H1 (cell line): ENCODE results near the gene SPTAN1. TPM values are rescaled to one million over a fixed set of nuclear protein-coding genes. Genes with fewer than 3 reads are reported as not detected.

Source experiments
- CTCF ChIA-PET: fragments of 300-600 bp; sonication (Branson Sonifier 250); formaldehyde crosslinking; loops from one replicate; lab custom pipeline; 2021; ENCODE audit not compliant: partially characterized antibody; lab: Charles Lee
- POLR2A ChIA-PET: fragments of 300-600 bp; sonication (Branson Sonifier 250); formaldehyde crosslinking; loops from one replicate; lab custom pipeline; 2021; ENCODE audit warnings: inconsistent platforms; ENCODE audit not compliant: partially characterized antibody; lab: Charles Lee
- DNase-seq, 2 experiments: peaks; one replicate each; pipeline versions ENCODE4 v3.0.0 to v3.0.0-alpha.2; 2010 to 2022; ENCODE audit warnings: low spot score in 2 of 2, low read depth in 1 of 2, mixed read lengths in 1 of 2
- FAIRE-seq: peaks from 2 replicates; lab custom pipeline; 2011; peaks lifted over from hg19 to GRCh38; lab: Jason Lieb, UNC
- H2AFZ ChIP-seq: 2 replicates; pipeline ENCODE4 v1.8.1; 2012; ENCODE audit warnings: low read length, inconsistent platforms
- H2AK5ac ChIP-seq: 2 replicates; pipeline ENCODE4 v1.6.1; 2013; ENCODE audit warnings: low read depth, low read length
- H2BK120ac ChIP-seq: replicated peaks from 2 replicates; pipeline ENCODE3; 2013; ENCODE audit warnings: low read depth, low read length, inconsistent platforms
- H2BK12ac ChIP-seq: 2 replicates; pipeline ENCODE4 v1.6.1; 2013; ENCODE audit warnings: low read depth, low read length
- H2BK15ac ChIP-seq: 2 replicates; pipeline ENCODE4 v1.6.1; 2013; ENCODE audit warnings: low read length
- H2BK20ac ChIP-seq: 2 replicates; pipeline ENCODE4 v1.6.1; 2013; ENCODE audit warnings: low read length
- H2BK5ac ChIP-seq: 2 replicates; pipeline ENCODE4 v1.6.1; 2013; ENCODE audit warnings: low read depth, low read length
- H3K14ac ChIP-seq: 2 replicates; pipeline ENCODE4 v1.6.1; 2013; ENCODE audit warnings: inconsistent platforms; ENCODE audit not compliant: insufficient read length
- H3K18ac ChIP-seq: 2 replicates; pipeline ENCODE4 v1.6.1; 2013; ENCODE audit warnings: low read length; ENCODE audit errors: extremely low read depth
- H3K23ac ChIP-seq: 2 replicates; pipeline ENCODE4 v1.6.1; 2013; ENCODE audit warnings: inconsistent platforms; ENCODE audit not compliant: insufficient read length
- H3K23me2 ChIP-seq: 2 replicates; pipeline ENCODE4 v1.6.1; 2013; ENCODE audit warnings: low read depth, low read length
- H3K27ac ChIP-seq: 2 replicates; pipeline ENCODE4 v1.6.1; 2011; ENCODE audit warnings: low read depth, low read length, inconsistent platforms
- H3K27me3 ChIP-seq, 4 experiments: replicated peaks in 1 of 4; 1 replicate in 1 of 4; 2 replicates in 3 of 4; pipeline versions ENCODE4 v1.6.1 to v1.8.1; 2011 to 2013; ENCODE audit warnings: low read length in 3 of 4, mild to moderate bottlenecking in 3 of 4, inconsistent platforms in 2 of 4, mixed read lengths in 2 of 4, moderate library complexity in 1 of 4; ENCODE audit not compliant: control insufficient read depth in 3 of 4, insufficient read depth in 3 of 4; ENCODE audit errors: extremely low read depth in 1 of 4
- H3K36me3 ChIP-seq, 4 experiments: 2 replicates each; pipeline versions ENCODE4 v1.6.1 to v1.8.1; 2011 to 2013; ENCODE audit warnings: mild to moderate bottlenecking in 4 of 4, low read length in 3 of 4, moderate library complexity in 2 of 4, control low read depth in 1 of 4, inconsistent platforms in 1 of 4; ENCODE audit not compliant: insufficient read depth in 4 of 4, control insufficient read depth in 2 of 4
- H3K4ac ChIP-seq: replicated peaks from 2 replicates; pipeline ENCODE3; 2013; ENCODE audit warnings: low read length, low read depth, mixed read lengths, inconsistent platforms; ENCODE audit not compliant: insufficient read length
- H3K4me1 ChIP-seq, 4 experiments: replicated peaks in 1 of 4; 1 replicate in 1 of 4; 2 replicates in 3 of 4; pipeline versions ENCODE4 v1.6.1 to v1.8.1; 2011 to 2013; ENCODE audit warnings: low read length in 3 of 4, inconsistent platforms in 2 of 4, mixed read lengths in 1 of 4; ENCODE audit not compliant: insufficient read depth in 4 of 4, control insufficient read depth in 3 of 4
- H3K4me2 ChIP-seq, 2 experiments: 2 replicates each; pipeline versions ENCODE4 v1.6.1 to v1.8.1; 2011 to 2013; ENCODE audit warnings: low read depth in 2 of 2, low read length in 2 of 2, control low read depth in 1 of 2, inconsistent platforms in 1 of 2, mild to moderate bottlenecking in 1 of 2; ENCODE audit not compliant: insufficient read depth in 1 of 2
- H3K4me3 ChIP-seq, 4 experiments: fragments of 200-600, 300-600 bp in 1 of 4; sonication (generic), shearing (Covaris generic), sonication (Bioruptor Twin) in 1 of 4; 2 replicates each; pipeline versions ENCODE4 v1.5.1 to v1.8.1; 2011 to 2016; ENCODE audit warnings: low read length in 4 of 4, low read depth in 3 of 4, control low read depth in 2 of 4, inconsistent platforms in 2 of 4, mild to moderate bottlenecking in 2 of 4, mixed read lengths in 1 of 4, moderate library complexity in 1 of 4; ENCODE audit not compliant: insufficient read depth in 2 of 4; ENCODE audit errors: extremely low read depth in 1 of 4
- H3K56ac ChIP-seq: replicated peaks from 2 replicates; pipeline ENCODE3; 2013; ENCODE audit warnings: low read depth, mild to moderate bottlenecking, mixed read lengths, low read length, inconsistent platforms; ENCODE audit not compliant: insufficient read length
- H3K79me1 ChIP-seq: 2 replicates; pipeline ENCODE4 v1.6.1; 2013; ENCODE audit warnings: low read depth, low read length, control low read depth
- H3K79me2 ChIP-seq, 2 experiments: 2 replicates each; pipeline versions ENCODE4 v1.6.1 to v1.8.1; 2012 to 2013; ENCODE audit warnings: low read length in 2 of 2, mild to moderate bottlenecking in 2 of 2, inconsistent platforms in 1 of 2; ENCODE audit not compliant: insufficient read depth in 2 of 2, control insufficient read depth in 1 of 2
- H3K9ac ChIP-seq, 4 experiments: replicated peaks in 1 of 4; 1 replicate in 1 of 4; 2 replicates in 3 of 4; pipeline versions ENCODE4 v1.6.1 to v1.8.1; 2011 to 2013; ENCODE audit warnings: low read depth in 3 of 4, low read length in 3 of 4, control low read depth in 2 of 4, mild to moderate bottlenecking in 2 of 4, moderate library complexity in 2 of 4, inconsistent platforms in 1 of 4; ENCODE audit errors: extremely low read depth in 1 of 4
- H3K9me3 ChIP-seq, 2 experiments: 2 replicates each; pipeline versions ENCODE4 v1.6.1 to v1.8.1; 2012 to 2013; ENCODE audit warnings: mild to moderate bottlenecking in 2 of 2, moderate library complexity in 2 of 2, control low read depth in 1 of 2, inconsistent platforms in 1 of 2, low read depth in 1 of 2, low read length in 1 of 2, mixed read lengths in 1 of 2; ENCODE audit not compliant: insufficient read depth in 2 of 2
- H4K20me1 ChIP-seq, 2 experiments: replicated peaks in 1 of 2; 2 replicates each; pipeline versions ENCODE3 to v1.8.1; 2011 to 2013; ENCODE audit warnings: inconsistent platforms in 2 of 2, low read length in 2 of 2, mild to moderate bottlenecking in 1 of 2; ENCODE audit not compliant: insufficient read depth in 2 of 2, control insufficient read depth in 1 of 2
- H4K5ac ChIP-seq: 2 replicates; pipeline ENCODE4 v1.6.1; 2013; ENCODE audit warnings: low read length, low read depth, mixed read lengths, inconsistent platforms; ENCODE audit not compliant: insufficient read length
- H4K8ac ChIP-seq: 2 replicates; pipeline ENCODE4 v1.8.0; 2013; ENCODE audit warnings: mild to moderate bottlenecking, moderate library complexity, low read length, inconsistent platforms; ENCODE audit not compliant: insufficient read depth; ENCODE audit errors: extremely low read depth
- H4K91ac ChIP-seq: replicated peaks from 2 replicates; pipeline ENCODE3; 2013; ENCODE audit warnings: low read length, mixed read lengths, inconsistent platforms; ENCODE audit not compliant: insufficient read length
- WGBS, 2 experiments: shearing (Covaris generic) in 1 of 2; methylation state at CpG; one replicate each; pipeline versions ENCODE4 v1.1.6 to v1.1.7; 2013 to 2015; ENCODE audit warnings: low lambda C conversion rate in 2 of 2, mixed read lengths in 2 of 2, inconsistent platforms in 1 of 2, low coverage in 1 of 2, missing lambda C conversion rate in 1 of 2; ENCODE audit not compliant: insufficient replicate concordance in 2 of 2, insufficient coverage in 1 of 2, insufficient read length in 1 of 2; ENCODE audit errors: extremely low coverage in 1 of 2, missing lambda C conversion rate in 1 of 2; 5-methylcytosine and 5-hydroxymethylcytosine counted together
- polyA plus RNA-seq, 7 experiments: library from polyadenylated mRNA; depleted of rRNA in 3 of 7; stranded (reverse) in 5 of 7; unstranded in 2 of 7; fragments of >200 nt in 5 of 7; fragments of 200-250 nt in 2 of 7; gene quantifications; 1 replicate in 5 of 7; 2 replicates in 1 of 7; 4 replicates in 1 of 7; pipeline versions ENCODE4 v1.2.1 to v1.2.3, GENCODE V29; 2011 to 2013; ENCODE audit warnings: missing spikeins in 2 of 7, mixed read lengths in 2 of 7
- total RNA-seq: library from RNA; stranded (reverse); fragmentation: NEBNext Ultra II Directional; extraction: Animal tissue kit (Norgen Biotek cat#: 25700); gene quantifications from 2 replicates; pipeline ENCODE4 v1.2.1, GENCODE V29; 2021

The SPTAN1 gene
- total and polyA plus RNA-seq, 2 of the 8 experiments (the other 6 are each of a cell fraction or from before 2014, with no cell fraction given) = 182 to 216 TPM

DNA sequence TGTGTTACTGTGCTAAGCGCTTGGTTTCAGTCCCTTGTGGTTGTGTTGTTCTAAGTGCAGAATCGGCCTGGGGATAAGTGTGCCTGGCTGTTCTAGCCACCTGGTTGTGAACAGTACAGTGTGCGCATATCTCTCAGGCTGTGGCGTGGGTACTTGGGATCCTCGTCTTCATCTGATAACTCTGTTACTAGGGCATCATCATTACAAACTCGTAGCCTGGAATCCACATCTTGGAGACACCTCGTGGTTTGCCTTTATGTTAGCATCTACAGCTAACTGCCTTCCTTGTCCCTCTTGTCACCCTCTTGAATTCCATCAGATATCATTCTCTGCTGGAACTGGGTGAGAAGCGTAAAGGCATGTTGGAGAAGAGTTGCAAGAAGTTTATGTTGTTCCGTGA lies 41.5 kb downstream of the SPTAN1 start:
- Histone ChIP-seq H3K18ac (no peak overlapping the region), H2BK5ac (no peak overlapping the region), H3K9ac (no peak overlapping the region), H3K36me3 (peaks cover 27 to 65% (median 50%) of the 10 kb centered on the region in 4 experiments), H3K79me1 (no peaks in the 10 kb centered on the region), H3K79me2 (no peaks in the 10 kb centered on the region), H3K4ac (no peak overlapping the region), H3K9me3 (no peaks in the 10 kb centered on the region), H3K4me2 (no peak overlapping the region), H4K20me1 (peaks cover 0 to 6% of the 10 kb centered on the region in 2 experiments), H3K4me1 (no peaks in the 10 kb centered on the region), H2BK15ac (no peak overlapping the region), H4K8ac (no peak overlapping the region; the same call in 1 of the 2 replicates), H4K5ac (no peak overlapping the region), H3K14ac (no peak overlapping the region), H3K23ac (no peak overlapping the region), H4K91ac (no peak overlapping the region), H2AK5ac (no peak overlapping the region), H3K27me3 (no peaks in the 10 kb centered on the region), H2AFZ (no peak overlapping the region), H2BK20ac (no peak overlapping the region), H3K56ac (no peak overlapping the region), H3K23me2 (no peaks in the 10 kb centered on the region), H3K4me3 (no peak overlapping the region), H2BK12ac (no peak overlapping the region), H2BK120ac (no peak overlapping the region), H3K27ac (no peak overlapping the region)
- DNase-seq (no peak), FAIRE-seq (no peak)
- ChIA-PET POLR2A (no interaction called here), CTCF (no interaction called here)
- 95% methylated on average over 9 of the region's 9 CpGs; no CpG with 5 or more reads in 1 of the 2 experiments for WGBS, 2 experiments
